NCI-H2081 treated with DMSO at 0.1 percent for 48 hours (cell line): Measurements from ENCODE around the gene KRTAP10-12.

Experiments
- DNase-seq: peaks from one replicate; lab custom pipeline; 2025; lab: John Stamatoyannopoulos, UW

KRTAP10-12 gene

GRCh38 chr21:44699502-44700001, 2.6 kb downstream of the KRTAP10-12 start:
- DNase-seq, result no peak

DNA sequence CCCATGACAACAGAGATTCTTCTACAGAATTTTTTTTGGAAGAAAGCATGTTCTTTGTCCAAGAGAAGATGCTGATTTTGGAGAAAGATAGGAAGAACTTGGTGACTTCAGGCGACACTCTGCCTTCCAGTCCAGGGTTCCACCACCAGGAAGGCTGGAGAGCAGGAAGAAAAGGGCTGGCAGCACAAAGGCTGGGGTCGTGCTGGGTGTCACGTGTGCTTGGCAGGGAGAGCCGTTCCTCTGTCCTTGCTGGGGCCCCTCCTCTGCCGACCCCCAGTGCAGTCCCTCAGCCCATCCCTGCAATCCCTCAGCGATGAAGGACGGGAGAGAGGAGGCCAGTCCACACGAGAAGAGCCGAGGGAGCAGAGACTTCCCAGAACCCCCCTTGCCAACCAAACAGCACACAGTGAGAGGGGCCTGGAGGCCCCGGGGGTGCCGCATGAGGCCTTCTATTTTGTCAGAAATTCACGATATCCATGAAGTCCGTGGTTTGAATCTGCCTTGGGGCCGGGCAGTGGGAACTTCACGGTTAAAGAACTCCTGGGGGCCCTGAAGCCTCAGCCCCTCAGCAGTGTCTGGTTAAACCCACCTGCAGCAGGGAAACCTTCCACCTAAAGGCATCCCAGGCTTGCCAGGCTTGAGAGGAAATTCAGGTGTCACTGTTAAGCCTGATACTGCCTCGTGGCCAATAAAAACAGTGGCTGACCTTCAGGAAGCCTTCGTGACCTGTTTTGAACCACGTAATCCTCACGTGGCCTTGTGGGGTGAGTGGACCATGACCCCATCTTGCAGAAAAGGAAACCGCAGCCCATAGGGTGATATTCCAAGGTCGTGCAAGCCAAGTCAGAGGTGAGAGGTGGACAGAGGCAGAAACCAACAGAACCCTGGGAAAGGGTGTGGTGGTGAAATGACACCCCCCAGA, 3.4 kb downstream of the KRTAP10-12 start:
- DNase-seq, result no peak

- no peak for DNase-seq
These were observed 4.0 kb downstream of the KRTAP10-12 start for GRCh38 chr21:44701023-44701400.

DNA sequence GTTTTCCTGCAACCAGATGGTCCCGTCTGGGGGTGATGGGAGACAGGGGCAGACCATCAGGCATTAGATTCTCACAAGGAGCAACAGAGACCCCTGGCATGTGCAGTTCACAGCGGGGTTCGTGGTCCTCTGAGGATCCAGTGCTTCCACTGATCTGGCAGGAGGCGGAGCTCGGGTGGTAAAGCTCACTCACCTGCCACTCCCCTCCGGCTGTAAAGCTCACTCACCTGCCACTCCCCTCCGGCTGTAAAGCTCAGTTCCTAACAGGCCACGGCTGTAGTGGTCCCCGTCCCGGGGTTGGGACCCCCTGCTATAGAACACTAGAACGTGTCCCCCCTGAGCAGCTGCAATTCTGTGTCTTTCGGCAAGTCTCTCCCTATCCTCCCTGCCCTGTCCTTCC, 4.6 kb downstream of the KRTAP10-12 start:
- no peak for DNase-seq

DNA sequence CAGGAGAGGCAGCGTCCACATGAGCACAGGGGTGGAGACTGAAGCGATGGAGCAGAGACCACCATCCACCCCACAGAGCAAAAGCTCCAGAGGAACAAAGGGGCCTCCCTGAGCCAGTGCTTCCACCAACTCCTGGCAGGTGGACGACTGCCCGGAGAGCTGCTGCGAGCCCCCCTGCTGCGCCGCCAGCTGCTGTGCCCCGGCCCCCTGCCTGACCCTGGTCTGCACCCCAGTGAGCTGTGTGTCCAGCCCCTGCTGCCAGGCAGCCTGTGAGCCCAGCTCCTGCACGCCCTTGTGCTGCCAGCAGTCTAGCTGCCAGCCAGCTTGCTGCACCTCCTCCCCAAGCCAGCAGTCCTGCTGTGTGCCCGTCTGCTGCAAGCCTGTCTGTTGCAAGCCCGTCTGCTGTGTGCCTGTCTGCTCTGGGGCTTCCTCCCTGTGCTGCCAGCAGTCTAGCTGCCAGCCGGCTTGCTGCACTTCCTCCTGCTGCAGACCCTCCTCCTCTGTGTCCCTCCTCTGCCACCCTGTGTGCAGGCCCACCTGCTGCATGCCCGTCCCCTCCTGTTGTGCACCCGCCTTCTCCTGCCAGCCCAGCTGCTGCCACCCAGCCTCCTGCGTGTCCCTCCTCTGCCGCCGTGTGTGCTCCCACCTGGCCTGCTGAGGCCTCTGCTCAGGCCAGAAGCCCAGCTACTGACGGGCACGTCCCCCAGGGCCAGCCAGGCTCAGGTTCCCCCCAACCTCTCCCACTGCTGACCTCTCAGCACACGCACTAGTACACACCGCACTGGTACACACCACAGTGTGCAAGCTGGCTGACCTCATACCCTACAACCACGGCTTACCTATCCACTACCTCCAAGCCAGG, 5.4 kb downstream of the KRTAP10-12 start:
- DNase-seq, result no peak

DNA sequence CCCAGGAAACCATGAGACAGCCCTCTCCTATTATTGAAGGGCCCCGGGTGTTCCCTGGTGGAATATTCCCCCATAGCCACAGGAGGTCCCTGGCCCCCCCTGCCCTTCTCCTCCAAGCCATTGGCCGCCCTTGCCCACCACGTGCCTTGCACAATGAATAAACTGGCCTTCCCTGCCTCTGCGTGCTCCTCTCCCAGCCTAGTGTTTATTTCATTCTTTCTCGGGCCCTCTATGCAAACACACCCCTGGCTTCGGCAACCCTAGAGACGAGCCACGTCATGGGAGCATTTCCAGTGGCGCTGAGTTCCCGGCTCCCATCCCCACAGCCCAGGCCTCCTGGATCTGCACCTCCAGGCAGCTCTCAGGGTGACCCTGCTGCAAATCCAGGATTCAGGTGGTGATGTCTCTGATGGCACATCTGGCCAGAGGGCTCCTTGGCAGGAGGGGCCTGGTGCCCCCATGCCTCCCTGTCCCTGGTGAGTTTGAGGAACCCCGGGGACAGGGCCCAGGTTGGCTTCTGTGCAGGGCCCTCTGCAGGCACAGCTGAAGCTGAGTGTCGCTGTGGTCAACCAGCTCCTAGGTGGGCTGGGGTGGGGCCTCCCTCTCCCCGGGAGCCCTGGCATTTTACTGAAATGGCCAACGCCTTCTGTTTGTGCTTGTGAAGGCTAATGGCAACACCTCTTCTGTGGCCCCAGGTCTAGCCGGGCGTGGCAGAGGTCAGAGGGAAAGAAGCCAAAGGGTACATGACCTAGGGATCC, 6.2 kb downstream of the KRTAP10-12 start:
- peak; percentile 5 for DNase-seq

- no peak for DNase-seq
These were observed 7.0 kb downstream of the KRTAP10-12 start for GRCh38 chr21:44703731-44704635.

DNA sequence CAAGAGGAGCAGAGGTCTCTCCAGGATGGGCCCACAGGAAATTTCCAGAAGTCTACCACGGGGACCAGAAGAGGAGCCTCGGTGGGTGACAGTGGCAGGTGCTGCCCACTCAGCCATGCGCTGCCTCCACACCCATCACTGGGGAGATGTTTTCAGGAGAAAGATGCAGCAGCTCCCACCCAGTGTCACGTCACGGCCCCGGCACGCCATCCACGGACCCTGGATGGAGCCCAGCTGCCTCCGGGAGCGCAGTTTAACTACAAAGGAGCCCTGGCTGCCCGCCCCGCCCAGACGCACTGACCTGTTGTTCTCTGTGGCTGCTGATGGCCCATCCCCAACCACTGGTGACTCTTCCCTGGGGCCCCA, 7.6 kb downstream of the KRTAP10-12 start:
- no peak for DNase-seq

DNA sequence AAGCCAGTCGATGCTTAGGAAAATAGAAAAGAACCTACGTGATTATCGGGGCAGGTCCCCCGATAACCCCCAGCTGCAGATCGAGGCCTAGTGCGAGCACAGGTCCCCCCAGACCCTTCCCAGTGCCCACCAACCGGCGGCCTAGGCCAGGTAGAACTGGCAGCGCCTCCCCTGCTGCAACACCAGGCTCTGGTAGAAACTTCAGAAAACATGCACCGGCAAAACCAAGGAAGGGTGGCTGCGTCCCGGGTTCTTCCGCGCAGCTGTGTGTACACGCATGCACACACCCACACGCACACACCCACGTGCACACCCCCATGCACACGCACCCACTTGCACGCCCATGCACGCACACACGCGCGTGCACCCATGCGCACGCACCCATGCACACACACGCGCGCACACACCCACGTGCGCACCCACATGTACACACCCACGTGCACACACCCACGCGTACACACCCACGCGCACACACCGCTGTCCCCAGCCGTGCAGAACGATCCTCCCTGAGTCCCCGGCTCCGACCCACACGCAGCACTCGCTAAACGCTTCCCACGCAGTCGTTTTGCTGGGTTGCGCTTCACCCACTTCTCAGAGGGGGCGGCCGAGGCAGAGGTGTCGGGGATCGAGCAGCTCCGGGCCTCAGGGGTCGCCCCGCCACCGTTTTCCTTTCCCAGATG, 9.2 kb downstream of the KRTAP10-12 start:
- DNase-seq, result no peak

DNA sequence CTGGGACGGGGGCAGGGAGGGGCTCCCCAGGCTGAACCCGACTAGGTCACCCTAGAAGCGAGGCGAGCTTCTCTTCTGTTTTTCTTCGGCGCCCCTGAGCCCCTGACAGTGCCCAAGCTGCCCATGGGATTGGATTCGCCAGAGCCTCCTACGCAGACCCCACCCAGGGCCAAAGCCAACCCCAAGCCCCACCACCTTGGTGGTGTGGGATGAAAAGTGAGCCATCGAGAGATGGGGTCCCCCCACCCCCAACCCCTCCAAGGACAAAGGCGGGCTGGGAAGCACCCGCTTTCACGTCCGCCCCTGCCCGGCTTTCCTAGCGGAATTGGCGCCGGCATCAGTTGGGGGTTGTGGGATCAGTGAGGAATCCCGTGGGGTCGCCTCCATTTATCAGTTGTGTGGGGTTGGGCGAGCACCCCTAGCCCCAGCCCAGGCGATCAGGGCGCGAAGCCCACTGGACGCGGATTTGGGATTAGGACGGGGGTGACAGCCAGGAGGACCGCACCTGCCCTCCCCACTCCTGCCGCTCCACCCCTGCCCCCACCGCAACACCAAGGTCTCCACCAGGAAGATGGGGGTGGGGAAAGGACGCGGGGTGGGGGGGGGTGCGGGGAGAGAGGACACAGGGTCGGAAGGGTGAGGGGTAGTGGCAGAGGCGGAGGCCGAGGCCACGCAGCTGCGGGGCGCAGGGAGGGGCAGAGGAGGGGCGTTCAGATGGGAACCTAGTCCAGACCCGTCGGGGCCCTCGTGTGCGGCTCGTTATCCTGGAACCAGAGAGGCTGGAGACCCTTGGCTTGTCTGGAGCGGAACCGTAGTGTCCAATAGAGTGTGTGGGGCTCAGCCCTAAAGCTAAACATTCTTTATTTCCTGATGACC, 10.0 kb downstream of the KRTAP10-12 start:
- no peak for DNase-seq

- no peak for DNase-seq
These were observed 11.4 kb downstream of the KRTAP10-12 start for GRCh38 chr21:44708213-44708865.

DNA sequence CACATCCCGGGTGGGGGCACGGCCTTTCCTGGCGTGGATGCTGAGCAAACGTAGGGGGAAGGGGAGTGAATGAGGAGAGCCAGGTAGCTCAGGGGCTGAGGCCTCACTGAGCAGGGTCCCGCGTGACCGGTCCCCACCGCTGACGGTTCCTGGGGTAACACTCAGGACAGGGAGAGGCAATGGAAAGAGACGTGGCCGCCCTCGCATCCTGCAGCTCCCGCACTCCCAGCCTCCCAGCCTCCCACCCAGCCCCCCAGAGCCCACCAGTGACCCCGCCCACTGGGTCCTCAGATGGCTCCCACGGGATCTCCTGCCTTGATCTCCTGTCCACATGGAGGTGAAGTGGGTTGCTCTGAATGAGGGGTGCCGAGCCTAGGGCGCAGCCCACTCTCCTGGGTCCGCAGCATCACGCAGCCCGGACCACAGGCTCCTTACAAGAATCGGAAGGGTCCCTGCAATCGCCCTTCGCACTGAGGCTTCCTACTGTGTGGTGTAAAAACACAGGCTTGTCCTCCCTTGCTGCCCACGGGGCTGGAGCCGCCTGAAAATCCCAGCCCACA, 12.0 kb downstream of the KRTAP10-12 start:
- no peak for DNase-seq

GRCh38 chr21:44709426-44710293, 12.7 kb downstream of the KRTAP10-12 start:
- DNase-seq, result peak; percentile 52

- DNase-seq, result no peak
These were observed 13.3 kb downstream of the KRTAP10-12 start for GRCh38 chr21:44710294-44710665.

GRCh38 chr21:44710756-44711326, 13.9 kb downstream of the KRTAP10-12 start:
- peak; percentile 44 for DNase-seq

GRCh38 chr21:44711327-44712202, 14.6 kb downstream of the KRTAP10-12 start, which contains the start of gene TSPEAR:
TSS of gene TSPEAR (minus strand) at chr21:44711572. CDS start at chr21:44711514, 58 bp downstream.
- DNase-seq, result peak; percentile 3
